Loucy (cell line): ENCODE data around the gene USP53.

ENCODE experiments used
- H2AFZ ChIP-seq: fragments of 200-600 bp; sonication (generic); 2 replicates; pipeline ENCODE4 v1.6.0; 2016; ENCODE audit warnings: antibody characterized with exemption, mild to moderate bottlenecking, low read length, moderate library complexity
- H3F3A ChIP-seq: fragments of 200-600 bp; 2 replicates; pipeline ENCODE4 v1.6.0; 2016; ENCODE audit warnings: antibody characterized with exemption, low read depth, mild to moderate bottlenecking
- H3K27me3 ChIP-seq: fragments of 200-600 bp; sonication (generic); 2 replicates; pipeline ENCODE4 v1.6.1; 2014; ENCODE audit warnings: low read length, mild to moderate bottlenecking; ENCODE audit not compliant: insufficient read depth, poor library complexity, severe bottlenecking
- H3K36me3 ChIP-seq: fragments of 200-600 bp; sonication (generic); 2 replicates; pipeline ENCODE4 v1.6.1; 2016; ENCODE audit warnings: low read length; ENCODE audit not compliant: insufficient read depth
- H3K4me1 ChIP-seq: fragments of 200-600 bp; sonication (generic); 2 replicates; pipeline ENCODE4 v1.5.1; 2014; ENCODE audit warnings: low read length, mild to moderate bottlenecking; ENCODE audit not compliant: insufficient read depth, poor library complexity, severe bottlenecking
- H3K4me2 ChIP-seq: fragments of 200-600 bp; sonication (generic); 2 replicates; pipeline ENCODE4 v1.6.0; 2014; ENCODE audit warnings: antibody characterized with exemption, low read length, low read depth, mild to moderate bottlenecking; ENCODE audit not compliant: poor library complexity, severe bottlenecking
- H3K4me3 ChIP-seq: fragments of 200-600 bp; sonication (generic); 2 replicates; pipeline ENCODE4 v1.5.1; 2014; ENCODE audit warnings: low read length, mild to moderate bottlenecking, mixed read lengths; ENCODE audit not compliant: poor library complexity, severe bottlenecking
- H3K79me2 ChIP-seq: fragments of 200-600 bp; sonication (generic); 2 replicates; pipeline ENCODE4 v1.6.1; 2014; ENCODE audit warnings: low read length; ENCODE audit not compliant: insufficient read depth
- H3K9ac ChIP-seq: fragments of 200-600 bp; sonication (generic); 2 replicates; pipeline ENCODE4 v1.6.0; 2014; ENCODE audit warnings: mild to moderate bottlenecking, low read depth, low read length, moderate library complexity; ENCODE audit not compliant: poor library complexity, severe bottlenecking
- H3K9me2 ChIP-seq: fragments of 200-600 bp; sonication (generic); replicated peaks from 2 replicates; pipeline ENCODE4 v1.6.1; 2016; ENCODE audit warnings: low read depth, low read length, mixed read lengths
- H3K9me3 ChIP-seq: fragments of 200-600 bp; sonication (generic); 2 replicates; pipeline ENCODE4 v1.6.1; 2014; ENCODE audit warnings: mild to moderate bottlenecking, antibody characterized with exemption, low read length, low read depth; ENCODE audit not compliant: insufficient read depth
- H4K20me1 ChIP-seq: fragments of 200-600 bp; sonication (generic); 2 replicates; pipeline ENCODE4 v1.6.0; 2014; ENCODE audit warnings: antibody characterized with exemption, low read length, mild to moderate bottlenecking; ENCODE audit not compliant: insufficient read depth, poor library complexity, severe bottlenecking
- EZH2phosphoT487 ChIP-seq: fragments of 200-600 bp; IDR thresholded peaks from 2 replicates; pipeline ENCODE4 v1.6.1; 2018; ENCODE audit warnings: antibody characterized with exemption, mild to moderate bottlenecking, moderate library complexity, borderline replicate concordance
- TF ChIP-seq, protein P1 (sequence below): fragments of 200-600 bp; sonication (generic); conservative IDR thresholded peaks from 2 replicates; pipeline ENCODE4 v1.5.1; 2014; ENCODE audit warnings: mild to moderate bottlenecking, antibody characterized with exemption, low read length

Gene USP53

DNA sequence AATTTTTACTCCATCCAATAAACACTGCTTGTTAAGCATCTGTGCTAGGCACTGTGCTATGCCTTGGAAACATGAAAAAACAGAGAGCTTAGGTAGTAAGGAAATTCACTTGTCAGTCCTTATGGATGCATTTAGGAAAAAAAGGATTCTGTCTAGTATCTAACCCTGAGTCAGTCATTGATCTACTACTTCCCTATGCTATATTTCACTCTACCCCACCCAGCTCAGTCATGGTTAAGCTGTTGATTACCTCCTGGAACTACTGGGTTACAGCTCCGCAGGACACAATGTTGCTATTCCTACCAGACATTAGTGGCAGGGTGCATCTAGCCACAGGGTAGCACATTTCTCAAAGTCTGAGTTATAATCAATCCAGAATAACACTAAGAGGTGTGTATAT lies 2.9 kb upstream of the USP53 start:
- Histone ChIP-seq H3K79me2 (no peaks in the 10 kb centered on the region), H3F3A (no peaks in the 10 kb centered on the region), H4K20me1 (no peaks in the 10 kb centered on the region), H2AFZ (no peak overlapping the region), H3K9me3 (no peaks in the 10 kb centered on the region), H3K9ac (no peak overlapping the region), H3K27me3 (no peaks in the 10 kb centered on the region), H3K4me1 (no peaks in the 10 kb centered on the region), H3K4me3 (no peak overlapping the region), H3K4me2 (no peak overlapping the region), H3K36me3 (no peaks in the 10 kb centered on the region), H3K9me2 (no peaks in the 10 kb centered on the region)
- TF ChIP-seq EZH2phosphoT487: no peak
- TF ChIP-seq, protein P1, sequence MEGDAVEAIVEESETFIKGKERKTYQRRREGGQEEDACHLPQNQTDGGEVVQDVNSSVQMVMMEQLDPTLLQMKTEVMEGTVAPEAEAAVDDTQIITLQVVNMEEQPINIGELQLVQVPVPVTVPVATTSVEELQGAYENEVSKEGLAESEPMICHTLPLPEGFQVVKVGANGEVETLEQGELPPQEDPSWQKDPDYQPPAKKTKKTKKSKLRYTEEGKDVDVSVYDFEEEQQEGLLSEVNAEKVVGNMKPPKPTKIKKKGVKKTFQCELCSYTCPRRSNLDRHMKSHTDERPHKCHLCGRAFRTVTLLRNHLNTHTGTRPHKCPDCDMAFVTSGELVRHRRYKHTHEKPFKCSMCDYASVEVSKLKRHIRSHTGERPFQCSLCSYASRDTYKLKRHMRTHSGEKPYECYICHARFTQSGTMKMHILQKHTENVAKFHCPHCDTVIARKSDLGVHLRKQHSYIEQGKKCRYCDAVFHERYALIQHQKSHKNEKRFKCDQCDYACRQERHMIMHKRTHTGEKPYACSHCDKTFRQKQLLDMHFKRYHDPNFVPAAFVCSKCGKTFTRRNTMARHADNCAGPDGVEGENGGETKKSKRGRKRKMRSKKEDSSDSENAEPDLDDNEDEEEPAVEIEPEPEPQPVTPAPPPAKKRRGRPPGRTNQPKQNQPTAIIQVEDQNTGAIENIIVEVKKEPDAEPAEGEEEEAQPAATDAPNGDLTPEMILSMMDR: no peak

DNA sequence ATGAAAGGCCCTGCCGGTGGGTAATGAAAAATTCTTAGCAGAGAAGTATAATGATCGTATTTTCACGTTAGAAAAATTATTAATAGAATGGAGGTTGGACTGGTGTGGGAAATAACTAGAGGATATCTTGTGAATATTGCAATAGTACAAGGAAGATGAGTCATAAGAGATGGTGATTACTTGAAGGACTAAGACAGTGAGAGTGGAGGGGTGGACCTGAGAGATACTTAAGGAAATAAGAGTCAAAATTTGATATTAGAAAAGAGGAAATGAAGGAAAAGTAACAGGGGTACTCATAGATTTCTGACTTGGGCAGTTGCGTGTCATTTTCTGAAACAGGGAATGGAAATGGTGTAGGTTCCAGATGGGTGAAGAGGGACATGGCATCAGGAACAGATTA lies 1.7 kb upstream of the USP53 start:
- H3K79me2 ChIP-seq: no peaks in the 10 kb centered on the region
- H3K9me3 ChIP-seq: no peaks in the 10 kb centered on the region
- no peaks in the 10 kb centered on the region for H3K27me3 ChIP-seq
- H2AFZ ChIP-seq: no peak overlapping the region
- no peak for TF ChIP-seq EZH2phosphoT487
- TF ChIP-seq, protein P1: no peak
- H4K20me1 ChIP-seq: no peaks in the 10 kb centered on the region
- no peaks in the 10 kb centered on the region for H3F3A ChIP-seq
- H3K9ac ChIP-seq: no peak overlapping the region
- H3K36me3 ChIP-seq: no peaks in the 10 kb centered on the region
- H3K4me1 ChIP-seq: no peaks in the 10 kb centered on the region
- no peaks in the 10 kb centered on the region for H3K9me2 ChIP-seq
- no peak overlapping the region for H3K4me3 ChIP-seq
- H3K4me2 ChIP-seq: no peak overlapping the region

- Histone ChIP-seq H3K4me1 (no peaks in the 10 kb centered on the region), H2AFZ (no peak overlapping the region), H3K79me2 (no peaks in the 10 kb centered on the region), H3K4me2 (no peak overlapping the region), H4K20me1 (no peaks in the 10 kb centered on the region), H3F3A (no peaks in the 10 kb centered on the region), H3K9me2 (no peaks in the 10 kb centered on the region), H3K9ac (no peak overlapping the region), H3K36me3 (no peaks in the 10 kb centered on the region), H3K4me3 (no peak overlapping the region), H3K27me3 (no peaks in the 10 kb centered on the region), H3K9me3 (no peaks in the 10 kb centered on the region)
- TF ChIP-seq, protein P1: no peak
- no peak for TF ChIP-seq EZH2phosphoT487
Measured at GRCh38 chr4:119211867-119212233, 663 bp upstream of the USP53 start.
